Activated CD4-positive, alpha-beta memory T cell treated with anti-CD3 and anti-CD28 coated beads for 36 hours (primary cell): ENCODE results near the gene ISG15. TPM values are rescaled to one million over a fixed set of nuclear protein-coding genes. Genes with fewer than 3 reads are reported as not detected.
A peak's percentile ranks its signal among the peaks of the same experiment; 100 is the strongest.

Experiments used
- CTCF ChIA-PET: fragments of 350-600 bp; sonication (Branson Sonifier 250); formaldehyde crosslinking; loops from one replicate; lab custom pipeline; 2021; ENCODE audit warnings: antibody characterized with exemption, inconsistent platforms; lab: Charles Lee
- POLR2A ChIA-PET: fragments of 350-600 bp; sonication (Branson Sonifier 250); formaldehyde crosslinking; loops from one replicate; lab custom pipeline; 2021; ENCODE audit warnings: antibody characterized with exemption; lab: Charles Lee
- DNase-seq: peaks from one replicate; pipeline ENCODE4 v3.0.0-alpha.2; 2020
- H3K27ac Mint-ChIP-seq: one replicate; pipeline ENCODE4 v1.8.0; 2021; ENCODE audit warnings: mixed read lengths
- H3K27me3 Mint-ChIP-seq: one replicate; pipeline ENCODE4 v1.8.0; 2021; ENCODE audit warnings: mixed read lengths
- H3K36me3 Mint-ChIP-seq: one replicate; pipeline ENCODE4 v1.8.0; 2021; ENCODE audit warnings: mixed read lengths
- H3K4me1 Mint-ChIP-seq: one replicate; pipeline ENCODE4 v1.8.0; 2021; ENCODE audit warnings: low read depth, mixed read lengths
- H3K4me3 Mint-ChIP-seq: one replicate; pipeline ENCODE4 v1.8.0; 2021; ENCODE audit warnings: mild to moderate bottlenecking, mixed read lengths
- H3K9me3 Mint-ChIP-seq: one replicate; pipeline ENCODE4 v1.8.0; 2021; ENCODE audit warnings: mixed read lengths
- intact Hi-C: fragments of 100-400 bp; cut with micrococcal nuclease; formaldehyde crosslinking; loops from one replicate; pipeline ENCODE4 v1.15.1; 2023
- total RNA-seq, 2 experiments: library from RNA; stranded (reverse); gene quantifications; one replicate each; pipeline ENCODE4 v1.2.3, GENCODE V29; 2021

The ISG15 gene
- total RNA-seq, 2 experiments from 2014 or later, result 96.9 to 108 TPM

DNA sequence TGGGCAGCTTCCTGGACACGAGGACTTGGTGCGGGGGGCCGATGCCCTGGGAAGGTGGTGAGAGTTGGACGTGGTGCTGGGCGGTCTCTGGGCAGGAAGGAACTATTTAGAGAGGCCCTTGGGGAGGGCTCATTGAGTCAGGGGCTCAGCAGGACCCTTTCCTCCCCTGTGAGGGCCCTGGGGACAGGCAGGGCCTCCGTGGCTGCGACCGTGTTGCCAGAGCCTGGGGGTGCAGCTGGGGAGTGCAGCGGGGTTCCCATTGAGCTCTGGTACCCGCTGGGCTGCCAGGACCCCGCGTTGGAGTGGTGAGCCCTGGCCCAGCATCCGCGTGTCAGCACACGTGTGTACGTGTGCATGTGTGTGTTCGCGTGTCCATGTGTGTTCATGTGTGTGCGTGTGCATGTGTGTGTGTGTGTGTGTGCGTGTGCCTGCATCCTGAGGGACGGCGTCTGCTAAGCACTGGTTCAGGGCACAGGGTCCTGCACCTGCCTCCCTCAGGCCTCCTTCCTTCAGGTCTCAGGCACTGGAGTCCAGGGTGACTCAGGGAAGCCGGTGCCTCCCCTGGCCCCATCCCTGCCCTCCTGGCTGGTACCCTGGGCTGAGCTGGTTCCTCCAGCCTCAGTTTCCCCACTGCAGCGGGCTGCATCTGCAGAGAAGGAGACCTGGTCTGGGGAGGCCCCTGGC lies 50.1 kb downstream of the ISG15 start:
- CTCF ChIA-PET, result interaction anchor here (0.7 to 5.1 kb wide), 26 partner anchors 9 to 228 kb away, joined by 3 to 55 read pairs (median 4); partner anchors contain the start of genes AGRN, ISG15 and PERM1
- DNase-seq, result no peak
- POLR2A ChIA-PET, result interaction anchor here (1.0 to 2.1 kb wide), 4 partner anchors 25 to 53 kb away, joined by 3 to 11 read pairs (median 4); partner anchors contain the start of genes C1orf159 and ISG15
- H3K4me1 Mint-ChIP-seq, result peaks cover 45% of the 10 kb centered on the region
- H3K4me3 Mint-ChIP-seq, result peak overlapping the region; percentile 74
- H3K36me3 Mint-ChIP-seq, result peaks cover 15% of the 10 kb centered on the region
- no peaks in the 10 kb centered on the region for H3K9me3 Mint-ChIP-seq
- intact Hi-C loops, result loop anchor here (5.0 to 10.0 kb wide), 3 partner anchors 46 to 154 kb away; partner anchors contain the start of genes KLHL17 and PLEKHN1
- H3K27ac Mint-ChIP-seq, result peak overlapping the region; percentile 83
- peaks cover 12% of the 10 kb centered on the region for H3K27me3 Mint-ChIP-seq

Other genes starting within 250 kb of the ISG15 start
- not detected for gene SAMD11, start 89.6 kb upstream of the ISG15 start, total RNA-seq
- 100 to 1,000 TPM; 111 to 117 TPM for gene NOC2L, start 54.2 kb upstream of the ISG15 start, total RNA-seq
- 10 to 100 TPM; 25.8 to 30.6 TPM for gene KLHL17, start 52.9 kb upstream of the ISG15 start, total RNA-seq
- 1 to 10 TPM; 5.8 to 6.0 TPM for gene PLEKHN1, start 47.0 kb upstream of the ISG15 start, total RNA-seq
- gene PERM1, start 31.4 kb upstream of the ISG15 start, total RNA-seq, result not detected
- gene HES4, start 13.4 kb upstream of the ISG15 start, total RNA-seq, result 1 to 10 TPM; 1.7 to 2.0 TPM
- 10 to 100 TPM; 33.2 to 35.6 TPM for gene AGRN, start 6.6 kb downstream of the ISG15 start, total RNA-seq
- not detected for gene RNF223, start 60.8 kb downstream of the ISG15 start, total RNA-seq
- gene C1orf159, start 102.6 kb downstream of the ISG15 start, total RNA-seq, result 10 to 100 TPM; 19.5 to 20.5 TPM
- gene TTLL10, start 160.4 kb downstream of the ISG15 start, total RNA-seq, result not detected
- 100 to 1,000 TPM; 375 to 387 TPM for gene TNFRSF18, start 193.1 kb downstream of the ISG15 start, total RNA-seq
- 1,000 to 10,000 TPM; 1,003 to 1,005 TPM for gene TNFRSF4, start 200.7 kb downstream of the ISG15 start, total RNA-seq
- 100 to 1,000 TPM; 302 to 305 TPM for gene SDF4, start 218.5 kb downstream of the ISG15 start, total RNA-seq
- gene B3GALT6, start 218.7 kb downstream of the ISG15 start, total RNA-seq, result 10 to 100 TPM; 14.6 to 15.5 TPM
- gene C1QTNF12, start 233.2 kb downstream of the ISG15 start, total RNA-seq, result 1 to 10 TPM; 3.8 to 4.2 TPM